BJ (cell line): ENCODE measurements around the gene ACER1. TPM values are rescaled to one million over a fixed set of nuclear protein-coding genes. Genes with fewer than 3 reads are reported as not detected.

Experiments used
- CTCF ChIA-PET: fragments of 350-600 bp; formaldehyde crosslinking; extraction: SDS; loops from one replicate; lab custom pipeline; 2021; ENCODE audit warnings: antibody characterized with exemption, inconsistent platforms; lab: Yijun Ruan, JAX
- POLR2A ChIA-PET: fragments of 300-600 bp; sonication (Branson Sonifier 250); formaldehyde crosslinking; extraction: SDS; loops from one replicate; lab custom pipeline; 2021; ENCODE audit warnings: antibody characterized with exemption; lab: Charles Lee
- DNase-seq: peaks from one replicate; pipeline ENCODE4 v3.0.0-alpha.2; 2011; ENCODE audit warnings: low read depth
- H3K27me3 ChIP-seq: 2 replicates; pipeline ENCODE4 v1.6.0; 2011; ENCODE audit warnings: low read length; ENCODE audit not compliant: control insufficient read depth, insufficient read depth
- H3K36me3 ChIP-seq: 2 replicates; pipeline ENCODE4 v1.5.1; 2011; ENCODE audit warnings: low read length; ENCODE audit not compliant: control insufficient read depth, insufficient read depth
- H3K4me3 ChIP-seq: 2 replicates; pipeline ENCODE4 v1.5.1; 2011; ENCODE audit warnings: low read depth, mild to moderate bottlenecking, control low read depth, low read length
- polyA plus RNA-seq: library from polyadenylated mRNA; depleted of rRNA; stranded (reverse); fragments of >200 nt; gene quantifications from 2 replicates; pipeline ENCODE4 v1.2.3, GENCODE V29; 2011
- TF ChIP-seq, protein P1 (sequence below): IDR thresholded peaks from 2 replicates; pipeline ENCODE4 v1.5.1; 2011; ENCODE audit warnings: low read depth, mild to moderate bottlenecking, control low read depth, inconsistent platforms, low read length, moderate library complexity; ENCODE audit not compliant: insufficient read depth

Gene ACER1
- polyA plus RNA-seq, 1 experiment = 0.10 TPM

GRCh38 chr19:6270076-6270745 is 63.2 kb downstream of the ACER1 start:
- TF ChIP-seq, protein P1, sequence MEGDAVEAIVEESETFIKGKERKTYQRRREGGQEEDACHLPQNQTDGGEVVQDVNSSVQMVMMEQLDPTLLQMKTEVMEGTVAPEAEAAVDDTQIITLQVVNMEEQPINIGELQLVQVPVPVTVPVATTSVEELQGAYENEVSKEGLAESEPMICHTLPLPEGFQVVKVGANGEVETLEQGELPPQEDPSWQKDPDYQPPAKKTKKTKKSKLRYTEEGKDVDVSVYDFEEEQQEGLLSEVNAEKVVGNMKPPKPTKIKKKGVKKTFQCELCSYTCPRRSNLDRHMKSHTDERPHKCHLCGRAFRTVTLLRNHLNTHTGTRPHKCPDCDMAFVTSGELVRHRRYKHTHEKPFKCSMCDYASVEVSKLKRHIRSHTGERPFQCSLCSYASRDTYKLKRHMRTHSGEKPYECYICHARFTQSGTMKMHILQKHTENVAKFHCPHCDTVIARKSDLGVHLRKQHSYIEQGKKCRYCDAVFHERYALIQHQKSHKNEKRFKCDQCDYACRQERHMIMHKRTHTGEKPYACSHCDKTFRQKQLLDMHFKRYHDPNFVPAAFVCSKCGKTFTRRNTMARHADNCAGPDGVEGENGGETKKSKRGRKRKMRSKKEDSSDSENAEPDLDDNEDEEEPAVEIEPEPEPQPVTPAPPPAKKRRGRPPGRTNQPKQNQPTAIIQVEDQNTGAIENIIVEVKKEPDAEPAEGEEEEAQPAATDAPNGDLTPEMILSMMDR = no peak
- ChIA-PET CTCF (interaction anchor here (0.6 to 2.5 kb wide), 5 partner anchors 9 to 78 kb away, joined by 3 to 13 read pairs (median 4); no protein-coding TSS in a partner anchor), POLR2A (no interaction called here)
- Histone ChIP-seq H3K4me3 (no peak overlapping the region), H3K27me3 (no peaks in the 10 kb centered on the region), H3K36me3 (peaks cover 24% of the 10 kb centered on the region)
- no peak for DNase-seq

DNA sequence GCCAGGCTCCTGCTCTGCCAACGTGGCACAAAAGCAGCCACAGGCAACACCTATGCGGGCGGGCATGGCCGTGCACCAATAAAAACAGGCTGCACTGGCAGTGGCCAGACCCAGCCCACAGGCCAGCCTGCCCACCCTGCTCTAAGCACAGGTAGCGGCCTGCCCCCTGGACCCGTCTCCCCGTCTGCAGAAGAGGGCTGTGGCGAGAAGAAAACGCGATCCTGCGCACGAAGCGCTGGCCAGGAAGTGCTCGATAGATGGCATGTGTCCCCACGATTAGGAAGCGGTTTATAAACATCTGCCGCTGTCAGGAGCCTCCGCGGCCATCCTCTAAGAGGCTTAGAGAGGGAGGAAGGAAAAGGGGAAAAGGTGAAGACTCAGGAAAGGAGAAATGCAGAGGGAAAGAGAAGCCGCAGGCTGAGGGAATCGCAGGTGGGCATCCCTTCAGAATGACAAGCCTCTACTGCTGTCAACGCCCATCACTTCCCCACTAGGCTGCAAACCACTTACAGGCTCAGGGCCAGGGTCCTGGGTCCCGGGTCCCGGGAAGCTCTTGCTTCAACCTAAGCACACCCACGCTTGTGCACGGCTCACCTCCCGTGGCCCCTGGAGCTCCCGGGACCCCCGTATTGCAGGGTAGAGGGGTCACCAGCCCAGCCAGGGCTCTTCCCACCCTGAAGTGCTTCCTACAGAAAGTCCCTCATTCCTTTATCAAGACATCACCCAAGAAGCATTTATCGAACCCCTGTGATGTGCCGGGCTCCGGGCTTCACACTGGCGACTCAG is 64.1 kb downstream of the ACER1 start:
- ChIA-PET CTCF (interaction anchor here (0.6 to 3.7 kb wide), 2 partner anchors 51 to 79 kb away, joined by 3 to 16 read pairs; no protein-coding TSS in a partner anchor), POLR2A (no interaction called here)
- no peak overlapping the region for H3K4me3 ChIP-seq
- DNase-seq = no peak
- peaks cover 24% of the 10 kb centered on the region for H3K36me3 ChIP-seq
- no peaks in the 10 kb centered on the region for H3K27me3 ChIP-seq
- TF ChIP-seq, protein P1 = no peak

DNA sequence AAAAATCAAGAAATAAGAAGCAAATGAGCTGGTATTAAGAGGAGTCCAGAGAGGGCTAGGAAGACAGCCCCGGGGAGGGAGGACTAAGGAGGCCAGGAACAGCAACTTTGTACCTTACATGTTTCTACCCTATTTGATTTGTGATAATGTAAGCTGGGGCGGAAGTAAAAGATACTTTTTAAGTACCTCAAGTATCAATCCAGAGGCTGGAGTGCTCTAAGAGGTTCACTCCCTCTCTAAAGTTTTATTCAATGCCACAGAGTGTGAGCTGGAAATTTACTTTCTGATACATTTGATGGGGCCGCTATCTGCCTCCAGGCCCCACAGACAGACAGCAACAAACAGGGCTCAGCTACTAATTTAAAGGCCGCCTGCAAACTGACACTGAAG is 65.0 kb downstream of the ACER1 start:
- ChIA-PET CTCF (interaction anchor here (1.0 to 3.7 kb wide), 2 partner anchors 34 to 50 kb away, joined by 3 to 16 read pairs; no protein-coding TSS in a partner anchor), POLR2A (no interaction called here)
- DNase-seq = no peak
- H3K36me3 ChIP-seq = peaks cover 24% of the 10 kb centered on the region
- H3K4me3 ChIP-seq = no peak overlapping the region
- no peaks in the 10 kb centered on the region for H3K27me3 ChIP-seq
- TF ChIP-seq, protein P1 = no peak

DNA sequence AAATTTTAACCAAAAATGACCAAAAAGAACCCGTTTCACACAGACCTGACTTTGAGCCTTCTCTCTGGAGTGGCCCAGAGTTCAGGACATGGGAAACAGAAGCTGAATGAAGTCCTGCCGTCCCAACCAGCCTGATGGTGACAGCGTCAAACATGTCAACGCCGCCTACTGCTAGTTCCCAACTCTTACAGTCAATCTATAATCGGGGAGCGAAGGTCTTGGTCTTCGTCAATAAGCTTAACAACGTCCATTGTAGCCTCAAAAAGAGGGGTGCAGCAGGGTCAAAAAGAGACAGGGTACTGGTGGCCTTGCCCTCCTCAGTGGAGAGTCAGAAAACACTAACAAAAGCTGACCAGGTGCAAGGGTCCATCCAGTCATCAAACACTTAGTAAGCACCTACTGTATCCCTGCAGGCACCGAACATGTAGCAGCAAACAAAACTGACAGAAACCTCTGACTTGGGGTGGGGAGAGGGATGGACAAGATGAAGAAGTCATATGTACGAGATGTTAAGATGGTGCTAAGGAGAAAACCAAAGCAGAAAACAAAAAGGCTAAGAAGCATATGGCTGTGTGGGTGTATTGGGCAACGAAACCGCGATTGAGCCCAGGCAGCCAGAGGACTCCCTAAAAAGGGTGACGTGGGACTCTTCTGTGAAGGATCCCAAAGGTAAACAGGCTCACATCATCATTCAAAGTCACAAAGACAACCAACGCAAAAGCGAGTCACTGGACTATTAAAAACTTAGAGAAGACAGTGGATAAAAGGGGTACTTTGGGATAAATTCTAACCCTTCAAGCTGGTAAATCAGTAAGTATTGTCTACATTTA is 65.6 kb downstream of the ACER1 start:
- Histone ChIP-seq H3K4me3 (no peak overlapping the region), H3K27me3 (no peaks in the 10 kb centered on the region), H3K36me3 (peaks cover 24% of the 10 kb centered on the region)
- ChIA-PET POLR2A (interaction anchor here (0.7 kb wide), 1 partner anchor 290 kb away, joined by 9 read pairs; the partner anchor contains the start of gene RANBP3), CTCF (interaction anchor here (0.6 to 3.7 kb wide), 4 partner anchors 15 to 111 kb away, joined by 3 to 16 read pairs (median 4); no protein-coding TSS in a partner anchor)
- DNase-seq = no peak
- TF ChIP-seq, protein P1 = no peak
